ENCODE data around the gene ZNF311. TPM values are rescaled to one million over a fixed set of nuclear protein-coding genes. Genes with fewer than 3 reads are reported as not detected.

The ZNF311 gene
- 1 to 10 TPM in 2 of 4 donors, not detected in 2; 1.1 to 1.9 TPM for total RNA-seq

DNA sequence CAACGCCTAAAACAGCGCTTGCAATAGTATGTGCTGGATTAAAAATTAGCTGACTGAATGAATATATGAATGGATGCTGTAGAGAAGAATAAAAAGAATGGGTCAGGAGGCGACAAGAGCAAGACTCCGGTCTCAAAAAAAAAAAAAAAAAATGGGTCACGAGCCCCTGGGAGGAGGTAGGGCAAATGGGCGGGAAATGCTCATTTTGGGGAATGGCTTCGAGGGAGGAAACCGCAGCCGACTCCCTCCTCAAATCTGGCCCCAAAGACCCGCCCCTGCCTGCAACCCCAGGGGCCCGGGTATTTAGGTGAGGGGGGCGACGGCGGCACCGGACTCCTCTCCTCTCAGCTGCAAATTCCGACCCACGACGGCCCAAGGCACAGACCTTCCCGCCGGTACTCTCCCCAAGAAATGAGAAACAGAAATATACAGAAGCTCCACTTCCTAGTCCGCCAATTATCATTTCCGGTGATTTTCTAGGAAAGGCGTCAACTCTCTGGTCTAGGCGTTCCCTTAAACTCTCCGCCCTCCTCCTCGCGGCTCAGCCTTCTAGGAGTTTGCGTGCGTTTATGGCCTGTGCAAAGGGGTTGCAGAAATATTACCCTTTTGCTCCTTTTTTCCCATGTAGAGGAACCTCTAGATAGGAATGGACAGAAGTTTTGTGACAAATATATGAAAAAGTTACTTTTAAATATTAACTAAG is at the start of gene ZNF311:
Gene ZNF311 (minus strand): TSS at position 133 of the 703 bp plus-strand sequence. CDS start 1,361 bp downstream, outside the sequence.
- in situ Hi-C loops (cut with MboI; ENCODE audit: low pct_ligation_motif_present in 1 of 4, low pct_unique_long_range_greater_than_20kb in 1 of 4, low sequenced_read_pairs in 3 of 4): loop anchor here in 1 of 4 donors (25.0 kb wide), 1 partner anchor 168 kb away; no protein-coding TSS in a partner anchor
- peak within 1 kb of the TSS; percentile 73 to 81 (median 77) for H3K27ac ChIP-seq

DNA sequence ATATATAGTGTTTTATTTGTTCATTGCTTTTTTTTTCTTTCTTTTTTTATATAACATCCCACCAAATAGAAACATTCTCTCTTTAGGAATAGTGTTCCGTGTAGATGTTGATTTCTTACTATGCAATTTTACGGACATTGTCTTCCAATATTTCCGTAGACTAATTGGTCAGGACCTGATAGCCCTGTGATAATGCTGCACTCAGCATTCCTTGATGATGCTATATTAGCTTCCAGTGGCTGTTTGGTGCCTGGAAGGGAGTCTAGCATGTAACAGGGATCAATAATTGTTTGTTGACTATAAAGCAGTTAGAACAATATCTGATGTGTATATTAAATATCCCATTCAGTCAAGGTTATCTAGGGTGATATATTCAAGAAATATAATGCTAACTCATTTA is 46.6 kb upstream of the ZNF311 start:
- Histone ChIP-seq H3K9me3 (no peaks in the 10 kb centered on the region), H3K27me3 (no peaks in the 10 kb centered on the region), H3K27ac (no peak overlapping the region), H3K4me3 (no peak overlapping the region), H3K4me1 (no peaks in the 10 kb centered on the region), H3K36me3 (no peaks in the 10 kb centered on the region)
- WGBS, 2 donors (ENCODE audit: low coverage in 1 of 2): 93% methylated on average over 3 of the region's 3 CpGs
- in situ Hi-C loops (cut with MboI; ENCODE audit: low pct_ligation_motif_present in 1 of 4, low pct_unique_long_range_greater_than_20kb in 1 of 4, low sequenced_read_pairs in 3 of 4) (no loop called here), intact Hi-C loops (cut with DNase I; ENCODE audit: low total_unique reads) (no loop called here)
- DNase-seq: no peak
- TF ChIP-seq POLR2A (IDR thresholded peaks at IDR 0.05) (no peak), EP300 (IDR thresholded peaks at IDR 0.05; ENCODE audit: low read depth) (no peak), POLR2AphosphoS5 (IDR thresholded peaks at IDR 0.05) (no peak)
- TF ChIP-seq, protein P1, sequence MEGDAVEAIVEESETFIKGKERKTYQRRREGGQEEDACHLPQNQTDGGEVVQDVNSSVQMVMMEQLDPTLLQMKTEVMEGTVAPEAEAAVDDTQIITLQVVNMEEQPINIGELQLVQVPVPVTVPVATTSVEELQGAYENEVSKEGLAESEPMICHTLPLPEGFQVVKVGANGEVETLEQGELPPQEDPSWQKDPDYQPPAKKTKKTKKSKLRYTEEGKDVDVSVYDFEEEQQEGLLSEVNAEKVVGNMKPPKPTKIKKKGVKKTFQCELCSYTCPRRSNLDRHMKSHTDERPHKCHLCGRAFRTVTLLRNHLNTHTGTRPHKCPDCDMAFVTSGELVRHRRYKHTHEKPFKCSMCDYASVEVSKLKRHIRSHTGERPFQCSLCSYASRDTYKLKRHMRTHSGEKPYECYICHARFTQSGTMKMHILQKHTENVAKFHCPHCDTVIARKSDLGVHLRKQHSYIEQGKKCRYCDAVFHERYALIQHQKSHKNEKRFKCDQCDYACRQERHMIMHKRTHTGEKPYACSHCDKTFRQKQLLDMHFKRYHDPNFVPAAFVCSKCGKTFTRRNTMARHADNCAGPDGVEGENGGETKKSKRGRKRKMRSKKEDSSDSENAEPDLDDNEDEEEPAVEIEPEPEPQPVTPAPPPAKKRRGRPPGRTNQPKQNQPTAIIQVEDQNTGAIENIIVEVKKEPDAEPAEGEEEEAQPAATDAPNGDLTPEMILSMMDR (IDR thresholded peaks at IDR 0.05): no peak

More for the DNA sequence above, at the start of gene ZNF311:
- WGBS, 2 donors (ENCODE audit: low coverage in 1 of 2): 6 to 8% methylated on average over 24 to 29 of the region's 29 CpGs
- Histone ChIP-seq H3K9me3 (no peaks in the 10 kb centered on the region), H3K36me3 (no peaks in the 10 kb centered on the region), H3K27me3 (peaks cover 6% of the 10 kb centered on the region), H3K4me1 (peaks cover 0 to 9% (median 2%) of the 10 kb centered on the region in 4 donors), H3K4me3 (peak within 1 kb of the TSS; percentile 50 to 73 (median 52))
- TF ChIP-seq, protein P1 (IDR thresholded peaks at IDR 0.05): no peak
- peak; percentile 23 to 36 (median 33) for TF ChIP-seq POLR2AphosphoS5 (IDR thresholded peaks at IDR 0.05)
- no peak for TF ChIP-seq EP300 (IDR thresholded peaks at IDR 0.05; ENCODE audit: low read depth)
- TF ChIP-seq POLR2A (IDR thresholded peaks at IDR 0.05): peak; percentile 11
- intact Hi-C loops (cut with DNase I; ENCODE audit: low total_unique reads): no loop called here
- DNase-seq: peak; percentile 60

DNA sequence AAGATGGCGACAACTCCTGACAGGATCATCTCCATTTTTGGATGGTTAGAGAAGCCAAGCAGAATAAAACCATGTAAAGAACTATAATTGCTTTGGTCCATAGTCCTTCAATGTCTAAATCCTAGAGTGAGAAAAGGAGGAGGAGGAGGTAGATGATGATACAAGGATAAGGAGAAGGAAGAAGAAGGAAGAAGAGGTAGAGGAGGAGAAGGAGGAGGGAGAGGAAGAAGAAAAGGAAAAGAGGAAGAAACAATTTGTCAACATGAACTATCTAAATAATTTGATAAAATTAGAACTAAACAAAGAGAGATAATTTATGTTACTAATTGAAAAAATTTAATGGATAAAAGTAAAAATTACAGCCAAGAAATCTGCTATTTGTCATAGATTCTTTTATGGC is 40.0 kb upstream of the ZNF311 start, which contains the start of gene OR2W1:
Gene OR2W1 (minus strand): TSS at position 101 of the 400 bp plus-strand sequence. CDS start 0 bp downstream, at position 101.
- TF ChIP-seq EP300 (IDR thresholded peaks at IDR 0.05; ENCODE audit: low read depth) (no peak), POLR2AphosphoS5 (IDR thresholded peaks at IDR 0.05) (no peak), POLR2A (IDR thresholded peaks at IDR 0.05) (no peak)
- TF ChIP-seq, protein P1 (IDR thresholded peaks at IDR 0.05): no peak
- Histone ChIP-seq H3K4me1 (no peaks in the 10 kb centered on the region), H3K27ac (no peak within 1 kb of the TSS), H3K9me3 (no peaks in the 10 kb centered on the region), H3K4me3 (no peak within 1 kb of the TSS), H3K36me3 (no peaks in the 10 kb centered on the region), H3K27me3 (peaks cover 6% of the 10 kb centered on the region)
- 77 to 88% methylated on average over 1 of the region's 1 CpG for WGBS, 2 donors (ENCODE audit: low coverage in 1 of 2)
- in situ Hi-C loops (cut with MboI; ENCODE audit: low pct_ligation_motif_present in 1 of 4, low pct_unique_long_range_greater_than_20kb in 1 of 4, low sequenced_read_pairs in 3 of 4) (no loop called here), intact Hi-C loops (cut with DNase I; ENCODE audit: low total_unique reads) (no loop called here)
- DNase-seq: no peak

DNA sequence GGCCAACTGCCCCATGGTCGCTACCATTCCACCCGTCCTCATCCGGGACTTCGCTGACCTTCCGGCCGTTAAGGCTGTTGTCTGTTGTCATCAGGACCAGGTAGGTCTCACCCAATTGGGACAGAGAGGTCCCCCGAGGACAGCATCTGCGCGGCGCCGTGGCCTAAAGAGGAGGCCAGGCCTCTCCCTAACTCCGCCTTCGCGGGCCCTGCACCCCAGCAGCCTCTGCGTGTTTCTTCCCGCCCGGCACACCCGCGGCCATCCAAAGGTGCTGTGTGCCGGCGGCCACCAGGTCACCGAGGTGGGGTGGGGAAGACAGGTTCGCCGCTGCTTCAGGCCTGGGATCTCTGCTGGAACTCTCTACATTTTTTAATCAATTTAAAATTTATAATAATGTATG is 30.8 kb upstream of the ZNF311 start:
- no peak for DNase-seq
- H3K36me3 ChIP-seq: no peaks in the 10 kb centered on the region
- no peak for TF ChIP-seq EP300 (IDR thresholded peaks at IDR 0.05; ENCODE audit: low read depth)
- TF ChIP-seq POLR2A (IDR thresholded peaks at IDR 0.05): no peak
- TF ChIP-seq, protein P1 (IDR thresholded peaks at IDR 0.05): no peak
- TF ChIP-seq POLR2AphosphoS5 (IDR thresholded peaks at IDR 0.05): no peak
- H3K4me3 ChIP-seq: no peak overlapping the region
- no peak overlapping the region for H3K27ac ChIP-seq
- no peaks in the 10 kb centered on the region for H3K4me1 ChIP-seq
- intact Hi-C loops (cut with DNase I; ENCODE audit: low total_unique reads): no loop called here
- WGBS, 2 donors (ENCODE audit: low coverage in 1 of 2): 91 to 94% methylated on average over 6 to 24 of the region's 24 CpGs
- no peaks in the 10 kb centered on the region for H3K9me3 ChIP-seq
- H3K27me3 ChIP-seq: peaks cover 3% of the 10 kb centered on the region
- in situ Hi-C loops (cut with MboI; ENCODE audit: low pct_ligation_motif_present in 1 of 4, low pct_unique_long_range_greater_than_20kb in 1 of 4, low sequenced_read_pairs in 3 of 4): no loop called here

Data from transverse colon (tissue), 4 donors.